DND-41 (cell line): ENCODE data around the gene IER3.

Experiments used
- ATAC-seq: fragments of 200-7000 bp; cut with Tn5 transposase; 3 replicates; pipeline ENCODE4 v1.9.1; 2021; ENCODE audit warnings: low read depth; ENCODE audit not compliant: insufficient read depth
- DNase-seq: peaks from one replicate; pipeline ENCODE4 v3.0.0-alpha.2; 2020
- H2AFZ ChIP-seq: 2 replicates; pipeline ENCODE4 v1.6.0; 2012; ENCODE audit warnings: low read depth, low read length
- H3K27ac ChIP-seq: 2 replicates; pipeline ENCODE4 v1.5.1; 2012; ENCODE audit warnings: low read length, inconsistent platforms
- H3K27me3 ChIP-seq: fragments of 200-600 bp; sonication (generic); 2 replicates; pipeline ENCODE4 v1.6.0; 2012; ENCODE audit warnings: low read length, mild to moderate bottlenecking, inconsistent platforms; ENCODE audit not compliant: insufficient read depth, poor library complexity
- H3K36me3 ChIP-seq: 2 replicates; pipeline ENCODE4 v1.5.1; 2012; ENCODE audit warnings: low read length, inconsistent platforms; ENCODE audit not compliant: insufficient read depth
- H3K4me1 ChIP-seq: 2 replicates; pipeline ENCODE4 v1.5.1; 2012; ENCODE audit warnings: mild to moderate bottlenecking, low read length; ENCODE audit not compliant: insufficient read depth
- H3K4me2 ChIP-seq: 2 replicates; pipeline ENCODE4 v1.6.0; 2012; ENCODE audit warnings: mild to moderate bottlenecking, moderate library complexity, low read length, inconsistent platforms; ENCODE audit not compliant: insufficient read depth
- H3K4me3 ChIP-seq, 2 experiments: fragments of 200-600 bp in 1 of 2; shearing (Covaris generic) in 1 of 2; 2 replicates each; pipeline ENCODE4 v1.5.1; 2012 to 2016; ENCODE audit warnings: inconsistent platforms in 2 of 2, low read length in 2 of 2, mild to moderate bottlenecking in 2 of 2, low read depth in 1 of 2, moderate library complexity in 1 of 2
- H3K79me2 ChIP-seq: 2 replicates; pipeline ENCODE4 v1.6.0; 2012; ENCODE audit warnings: low read length, inconsistent platforms; ENCODE audit not compliant: insufficient read depth
- H3K9ac ChIP-seq: 2 replicates; pipeline ENCODE4 v1.6.0; 2012; ENCODE audit warnings: low read depth, mild to moderate bottlenecking, inconsistent platforms, low read length, moderate library complexity
- H3K9me3 ChIP-seq: 2 replicates; pipeline ENCODE4 v1.5.1; 2012; ENCODE audit warnings: low read length, moderate library complexity, mild to moderate bottlenecking, inconsistent platforms; ENCODE audit not compliant: insufficient read depth, severe bottlenecking
- H4K20me1 ChIP-seq: 2 replicates; pipeline ENCODE4 v1.6.0; 2012; ENCODE audit warnings: low read length; ENCODE audit not compliant: insufficient read depth
- EZH2 ChIP-seq: IDR thresholded peaks from 3 replicates; pipeline ENCODE4 v1.6.1; 2012; ENCODE audit warnings: borderline replicate concordance, low read depth, mild to moderate bottlenecking, moderate library complexity, low read length, inconsistent platforms; ENCODE audit not compliant: severe bottlenecking
- TF ChIP-seq, protein P1 (sequence below): IDR thresholded peaks from 2 replicates; pipeline ENCODE4 v1.5.1; 2012; ENCODE audit warnings: borderline replicate concordance, low read length, moderate library complexity, mild to moderate bottlenecking; ENCODE audit not compliant: poor library complexity, severe bottlenecking; ENCODE audit errors: extremely low read depth

Gene IER3

GRCh38 chr6:30782425-30783014 lies 38.2 kb upstream of the IER3 start:
- no peak for TF ChIP-seq EZH2
- TF ChIP-seq, protein P1, sequence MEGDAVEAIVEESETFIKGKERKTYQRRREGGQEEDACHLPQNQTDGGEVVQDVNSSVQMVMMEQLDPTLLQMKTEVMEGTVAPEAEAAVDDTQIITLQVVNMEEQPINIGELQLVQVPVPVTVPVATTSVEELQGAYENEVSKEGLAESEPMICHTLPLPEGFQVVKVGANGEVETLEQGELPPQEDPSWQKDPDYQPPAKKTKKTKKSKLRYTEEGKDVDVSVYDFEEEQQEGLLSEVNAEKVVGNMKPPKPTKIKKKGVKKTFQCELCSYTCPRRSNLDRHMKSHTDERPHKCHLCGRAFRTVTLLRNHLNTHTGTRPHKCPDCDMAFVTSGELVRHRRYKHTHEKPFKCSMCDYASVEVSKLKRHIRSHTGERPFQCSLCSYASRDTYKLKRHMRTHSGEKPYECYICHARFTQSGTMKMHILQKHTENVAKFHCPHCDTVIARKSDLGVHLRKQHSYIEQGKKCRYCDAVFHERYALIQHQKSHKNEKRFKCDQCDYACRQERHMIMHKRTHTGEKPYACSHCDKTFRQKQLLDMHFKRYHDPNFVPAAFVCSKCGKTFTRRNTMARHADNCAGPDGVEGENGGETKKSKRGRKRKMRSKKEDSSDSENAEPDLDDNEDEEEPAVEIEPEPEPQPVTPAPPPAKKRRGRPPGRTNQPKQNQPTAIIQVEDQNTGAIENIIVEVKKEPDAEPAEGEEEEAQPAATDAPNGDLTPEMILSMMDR, result no peak
- no peak overlapping the region for H3K4me3 ChIP-seq
- H4K20me1 ChIP-seq, result no peaks in the 10 kb centered on the region
- H3K36me3 ChIP-seq, result no peaks in the 10 kb centered on the region
- no peak overlapping the region for H3K4me2 ChIP-seq
- peaks cover 21% of the 10 kb centered on the region for H3K4me1 ChIP-seq
- DNase-seq, result no peak
- no peaks in the 10 kb centered on the region for H3K27me3 ChIP-seq
- no peaks in the 10 kb centered on the region for H3K79me2 ChIP-seq
- no peak overlapping the region for H3K9ac ChIP-seq
- no peak overlapping the region for H3K27ac ChIP-seq
- ATAC-seq, result no peak
- H2AFZ ChIP-seq, result no peak overlapping the region
- no peaks in the 10 kb centered on the region for H3K9me3 ChIP-seq

DNA sequence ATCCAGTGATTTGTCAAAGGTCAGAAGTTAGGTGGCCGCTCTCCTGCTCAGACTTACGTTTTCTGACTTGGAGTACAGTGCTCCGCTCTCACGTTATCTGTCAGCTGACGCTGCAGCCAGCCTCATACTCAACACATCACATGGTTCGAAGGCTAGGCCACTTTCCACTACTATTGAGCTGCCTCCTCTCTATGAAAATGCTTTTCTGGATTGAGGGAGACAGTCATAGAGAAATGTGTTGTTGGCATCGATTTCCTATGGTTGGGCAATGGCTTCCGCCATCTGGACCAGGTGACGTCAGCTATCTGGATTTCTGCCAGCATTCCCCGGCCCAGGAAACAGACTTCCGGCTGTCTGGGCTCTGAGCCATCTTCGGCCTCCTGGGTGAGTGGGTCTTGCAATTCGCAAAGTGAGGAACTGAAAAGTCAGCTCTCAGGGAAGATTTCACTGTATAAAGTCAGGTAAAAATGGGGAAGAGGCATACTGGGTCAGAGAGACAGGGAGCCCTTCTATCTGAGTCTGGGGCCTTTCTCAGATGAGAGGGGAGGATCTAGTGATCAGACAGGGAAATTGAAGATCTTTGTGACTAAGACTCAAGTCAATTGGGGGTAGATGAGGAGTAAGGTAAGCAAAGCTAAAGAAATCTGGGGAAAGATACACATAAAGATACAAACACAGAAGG lies 37.5 kb upstream of the IER3 start:
- H3K4me3 ChIP-seq, result no peak overlapping the region
- H3K4me2 ChIP-seq, result no peak overlapping the region
- no peaks in the 10 kb centered on the region for H3K79me2 ChIP-seq
- H3K4me1 ChIP-seq, result peaks cover 20% of the 10 kb centered on the region
- H3K9me3 ChIP-seq, result no peaks in the 10 kb centered on the region
- H3K9ac ChIP-seq, result no peak overlapping the region; the same call in 1 of the 2 replicates
- H3K27ac ChIP-seq, result no peak overlapping the region
- no peaks in the 10 kb centered on the region for H4K20me1 ChIP-seq
- ATAC-seq, result no peak
- peak overlapping the region; percentile 21; the same call in 1 of the 2 replicates for H2AFZ ChIP-seq
- H3K36me3 ChIP-seq, result no peaks in the 10 kb centered on the region
- peak; percentile 35 for DNase-seq
- no peak for TF ChIP-seq EZH2
- TF ChIP-seq, protein P1, result no peak
- H3K27me3 ChIP-seq, result no peaks in the 10 kb centered on the region

DNA sequence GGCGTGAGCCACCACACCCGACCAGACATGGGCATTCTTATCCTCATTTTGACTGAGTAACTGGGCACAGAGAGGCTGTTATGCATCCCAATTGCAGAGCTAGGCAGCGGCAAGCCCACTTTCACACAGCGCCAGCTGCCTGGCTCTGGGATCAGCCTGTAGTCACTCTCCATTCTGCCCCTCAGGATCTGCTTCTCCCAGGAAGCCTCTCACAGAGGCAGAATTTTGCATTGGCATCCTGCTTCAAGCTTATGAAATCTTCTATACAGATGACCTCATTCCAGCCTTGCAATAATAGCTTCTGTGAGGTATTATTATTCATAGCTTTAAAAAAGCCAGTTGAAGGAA lies 37.0 kb upstream of the IER3 start:
- H3K9ac ChIP-seq, result no peak overlapping the region
- H3K4me3 ChIP-seq, result no peak overlapping the region
- DNase-seq (no peak), ATAC-seq (no peak)
- H3K79me2 ChIP-seq, result no peaks in the 10 kb centered on the region
- H3K27me3 ChIP-seq, result no peaks in the 10 kb centered on the region
- H4K20me1 ChIP-seq, result no peaks in the 10 kb centered on the region
- H3K36me3 ChIP-seq, result no peaks in the 10 kb centered on the region
- TF ChIP-seq EZH2, result no peak
- TF ChIP-seq, protein P1, result no peak
- H3K9me3 ChIP-seq, result no peaks in the 10 kb centered on the region
- H3K27ac ChIP-seq, result no peak overlapping the region
- no peak overlapping the region for H2AFZ ChIP-seq
- no peak overlapping the region for H3K4me2 ChIP-seq
- peaks cover 15% of the 10 kb centered on the region for H3K4me1 ChIP-seq
